SK-N-SH (cell line): ENCODE data around the gene WASL. TPM values are rescaled to one million over a fixed set of nuclear protein-coding genes. Genes with fewer than 3 reads are reported as not detected.

ENCODE experiments used
- CTCF ChIA-PET: fragments of 300-600, 350-600 bp; formaldehyde crosslinking; extraction: SDS; loops from one replicate; lab custom pipeline; 2021; lab: Yijun Ruan, JAX
- POLR2A ChIA-PET: fragments of 350-600 bp; sonication (Branson Sonifier 250); formaldehyde crosslinking; extraction: SDS; loops from one replicate; lab custom pipeline; 2020; ENCODE audit warnings: antibody characterized with exemption, inconsistent platforms; lab: Yijun Ruan, JAX
- DNase-seq: peaks from one replicate; pipeline ENCODE4 v3.0.0; 2012
- H2AFZ ChIP-seq: fragments of 200-600 bp; sonication (generic); 2 replicates; pipeline ENCODE4 v1.8.1; 2016; ENCODE audit warnings: antibody characterized with exemption, mild to moderate bottlenecking, low read depth
- H3F3A ChIP-seq: fragments of 200-600 bp; sonication (generic); replicated peaks from 2 replicates; pipeline ENCODE3; 2016; ENCODE audit warnings: antibody characterized with exemption, mild to moderate bottlenecking; ENCODE audit not compliant: insufficient read depth
- H3K27ac ChIP-seq, 2 experiments: fragments of 200-500 bp in 1 of 2; fragments of 200-600 bp in 1 of 2; sonication (Bioruptor generic) in 1 of 2; sonication (generic), shearing (Covaris generic) in 1 of 2; 2 replicates each; pipeline versions ENCODE4 v1.5.1 to v1.6.1; 2014 to 2016; ENCODE audit warnings: low read depth in 2 of 2, inconsistent platforms in 1 of 2, low read length in 1 of 2, mild to moderate bottlenecking in 1 of 2, mixed read lengths in 1 of 2
- H3K27me3 ChIP-seq: fragments of 200-600 bp; sonication (generic), shearing (Covaris generic); 2 replicates; pipeline ENCODE4 v1.6.1; 2016; ENCODE audit warnings: mixed run types; ENCODE audit not compliant: insufficient read depth
- H3K36me3 ChIP-seq, 2 experiments: fragments of 200-500 bp in 1 of 2; fragments of 200-600 bp in 1 of 2; sonication (Bioruptor generic) in 1 of 2; sonication (generic) in 1 of 2; replicated peaks in 1 of 2; 2 replicates each; pipeline versions ENCODE3 to v1.5.1; 2014 to 2016; ENCODE audit warnings: low read length in 1 of 2, mild to moderate bottlenecking in 1 of 2; ENCODE audit not compliant: insufficient read depth in 2 of 2, control insufficient read depth in 1 of 2
- H3K4me1 ChIP-seq, 2 experiments: fragments of 200-500 bp in 1 of 2; fragments of 200-600 bp in 1 of 2; sonication (Bioruptor generic) in 1 of 2; sonication (generic), shearing (Covaris generic) in 1 of 2; 2 replicates each; pipeline versions ENCODE4 v1.5.1 to v1.6.1; 2014 to 2016; ENCODE audit warnings: low read depth in 1 of 2, low read length in 1 of 2, mixed run types in 1 of 2; ENCODE audit not compliant: insufficient read depth in 2 of 2, control insufficient read depth in 1 of 2
- H3K4me2 ChIP-seq: fragments of 200-600 bp; sonication (generic), shearing (Covaris generic); 2 replicates; pipeline ENCODE4 v1.6.1; 2017; ENCODE audit warnings: mixed run types
- H3K4me3 ChIP-seq, 2 experiments: fragments of 200-500 bp in 1 of 2; fragments of 200-600 bp in 1 of 2; sonication (Bioruptor generic) in 1 of 2; sonication (generic), shearing (Covaris generic) in 1 of 2; 2 replicates each; pipeline versions ENCODE4 v1.5.1 to v1.8.1; 2014 to 2016; ENCODE audit warnings: low read depth in 2 of 2, inconsistent platforms in 1 of 2, low read length in 1 of 2, mild to moderate bottlenecking in 1 of 2, mixed read lengths in 1 of 2, moderate library complexity in 1 of 2
- H3K79me2 ChIP-seq: fragments of 200-600 bp; sonication (generic); 2 replicates; pipeline ENCODE4 v1.8.1; 2017; ENCODE audit warnings: mild to moderate bottlenecking; ENCODE audit not compliant: insufficient read depth
- H3K9ac ChIP-seq: fragments of 200-600 bp; sonication (generic); 2 replicates; pipeline ENCODE4 v1.6.1; 2017; ENCODE audit warnings: mixed run types
- H3K9me2 ChIP-seq: fragments of 200-600 bp; sonication (generic); 2 replicates; pipeline ENCODE4 v1.6.1; 2017; ENCODE audit warnings: mixed run types
- H3K9me3 ChIP-seq: fragments of 200-600 bp; sonication (generic); 2 replicates; pipeline ENCODE4 v1.6.1; 2017; ENCODE audit warnings: mixed run types, mild to moderate bottlenecking, moderate library complexity
- H4K20me1 ChIP-seq: fragments of 200-600 bp; sonication (generic); 2 replicates; pipeline ENCODE4 v1.6.1; 2017; ENCODE audit warnings: mild to moderate bottlenecking, mixed run types; ENCODE audit not compliant: insufficient read depth
- CHD2 ChIP-seq: fragments of 150-350 bp; IDR thresholded peaks from 2 replicates; pipeline ENCODE4 v1.6.1; 2018; ENCODE audit warnings: low read length; ENCODE audit not compliant: partially characterized antibody
- FOSL2 ChIP-seq: IDR thresholded peaks from 2 replicates; pipeline ENCODE4 v1.4.0; 2012; ENCODE audit warnings: low read depth, mild to moderate bottlenecking, moderate library complexity, borderline replicate concordance
- FOXM1 ChIP-seq: IDR thresholded peaks from 2 replicates; pipeline ENCODE4 v1.4.0; 2012; ENCODE audit warnings: low read depth, mild to moderate bottlenecking
- GATA2 ChIP-seq: sonication (generic); formaldehyde crosslinking; IDR thresholded peaks from 2 replicates; pipeline ENCODE4 v1.5.0; 2020; ENCODE audit warnings: mild to moderate bottlenecking, missing genetic modification reagents
- JUND ChIP-seq: IDR thresholded peaks from 2 replicates; pipeline ENCODE4 v1.4.0; 2012
- MXI1 ChIP-seq: IDR thresholded peaks from 2 replicates; pipeline ENCODE4 v1.6.1; 2012; ENCODE audit warnings: mild to moderate bottlenecking, low read depth, low read length, improper control_type of control experiment
- NFIC ChIP-seq: IDR thresholded peaks from 2 replicates; pipeline ENCODE4 v1.4.0; 2012; ENCODE audit warnings: borderline replicate concordance
- POLR2AphosphoS5 ChIP-seq: IDR thresholded peaks from 2 replicates; pipeline ENCODE4 v1.6.1; 2012; ENCODE audit warnings: low read depth, low read length
- SIN3A ChIP-seq: IDR thresholded peaks from 2 replicates; pipeline ENCODE4 v1.6.1; 2012; ENCODE audit warnings: low read depth, mild to moderate bottlenecking, low read length, moderate library complexity, borderline replicate concordance
- TAF1 ChIP-seq: IDR thresholded peaks from 2 replicates; pipeline ENCODE4 v1.6.1; 2012; ENCODE audit warnings: low read depth, mild to moderate bottlenecking, low read length, moderate library complexity, borderline replicate concordance
- TCF12 ChIP-seq: IDR thresholded peaks from 2 replicates; pipeline ENCODE4 v1.4.0; 2012
- YY1 ChIP-seq: IDR thresholded peaks from 2 replicates; pipeline ENCODE4 v1.4.0; 2012; ENCODE audit warnings: low read depth, mild to moderate bottlenecking
- WGBS: methylation state at CpG from one replicate; pipeline ENCODE4 v1.1.6; 2017; ENCODE audit warnings: low lambda C conversion rate; 5-methylcytosine and 5-hydroxymethylcytosine counted together
- polyA plus RNA-seq, 3 experiments: library from polyadenylated mRNA; depleted of rRNA; stranded (reverse); fragments of >200 nt; gene quantifications; 2 replicates each; pipeline ENCODE4 v1.2.3, GENCODE V29; 2012
- TF ChIP-seq, protein P1 (sequence below): IDR thresholded peaks from 2 replicates; pipeline ENCODE4; 2012
- TF ChIP-seq, protein P2 (sequence below): fragments of 150-350 bp; IDR thresholded peaks from 2 replicates; pipeline ENCODE4 v1.6.1; 2017; ENCODE audit warnings: antibody characterized with exemption, low read length, low read depth, borderline replicate concordance
- TF ChIP-seq, protein P3 (sequence below): fragments of 150-350 bp; IDR thresholded peaks from 2 replicates; pipeline ENCODE4 v1.6.1; 2016; ENCODE audit warnings: mild to moderate bottlenecking, low read depth, low read length
- TF ChIP-seq, protein P4 (sequence below): IDR thresholded peaks from 2 replicates; pipeline ENCODE4 v1.4.0; 2012; ENCODE audit warnings: low read depth, borderline replicate concordance

WASL gene
- polyA plus RNA-seq, 1 of the 3 experiments (the other 2 are of a cell fraction): 9.9 TPM

- TF ChIP-seq, protein P1, sequence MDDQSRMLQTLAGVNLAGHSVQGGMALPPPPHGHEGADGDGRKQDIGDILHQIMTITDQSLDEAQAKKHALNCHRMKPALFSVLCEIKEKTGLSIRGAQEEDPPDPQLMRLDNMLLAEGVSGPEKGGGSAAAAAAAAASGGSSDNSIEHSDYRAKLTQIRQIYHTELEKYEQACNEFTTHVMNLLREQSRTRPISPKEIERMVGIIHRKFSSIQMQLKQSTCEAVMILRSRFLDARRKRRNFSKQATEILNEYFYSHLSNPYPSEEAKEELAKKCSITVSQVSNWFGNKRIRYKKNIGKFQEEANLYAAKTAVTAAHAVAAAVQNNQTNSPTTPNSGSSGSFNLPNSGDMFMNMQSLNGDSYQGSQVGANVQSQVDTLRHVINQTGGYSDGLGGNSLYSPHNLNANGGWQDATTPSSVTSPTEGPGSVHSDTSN: no peak
- TF ChIP-seq CHD2 (no peak), FOXM1 (no peak), MXI1 (no peak), FOSL2 (no peak), POLR2AphosphoS5 (no peak), YY1 (no peak), TAF1 (no peak)
- TF ChIP-seq, protein P2, sequence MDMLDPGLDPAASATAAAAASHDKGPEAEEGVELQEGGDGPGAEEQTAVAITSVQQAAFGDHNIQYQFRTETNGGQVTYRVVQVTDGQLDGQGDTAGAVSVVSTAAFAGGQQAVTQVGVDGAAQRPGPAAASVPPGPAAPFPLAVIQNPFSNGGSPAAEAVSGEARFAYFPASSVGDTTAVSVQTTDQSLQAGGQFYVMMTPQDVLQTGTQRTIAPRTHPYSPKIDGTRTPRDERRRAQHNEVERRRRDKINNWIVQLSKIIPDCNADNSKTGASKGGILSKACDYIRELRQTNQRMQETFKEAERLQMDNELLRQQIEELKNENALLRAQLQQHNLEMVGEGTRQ: no peak
- Histone ChIP-seq H3K27ac (peak overlapping the region in 1 of 2 experiments; percentile 6; a peak in 1 of 4 replicates), H4K20me1 (peaks cover 65% of the 10 kb centered on the region), H3K9ac (peak overlapping the region; percentile 93; the same call in 1 of the 2 replicates), H3K4me3 (peak overlapping the region; percentile 94 to 100; a peak in 3 of 4 replicates), H3K4me1 (peaks cover 13 to 42% of the 10 kb centered on the region in 2 experiments; a peak in 3 of 4 replicates), H3K79me2 (peaks cover 84% of the 10 kb centered on the region), H3F3A (peaks cover 37% of the 10 kb centered on the region), H3K36me3 (peaks cover 3% of the 10 kb centered on the region in 2 experiments), H3K9me3 (no peaks in the 10 kb centered on the region), H3K27me3 (no peaks in the 10 kb centered on the region), H2AFZ (no peak overlapping the region), H3K9me2 (no peaks in the 10 kb centered on the region), H3K4me2 (peak overlapping the region; percentile 87)
- 56% methylated on average over 2 of the region's 2 CpGs for WGBS
- DNase-seq: no peak
- ChIA-PET POLR2A (no interaction called here), CTCF (interaction anchor here (0.8 to 1.8 kb wide), 9 partner anchors 9 to 165 kb away, joined by 3 to 6 read pairs (median 4); no protein-coding TSS in a partner anchor)
Measured at GRCh38 chr7:123746055-123746454, 2.7 kb downstream of the WASL start.

DNA sequence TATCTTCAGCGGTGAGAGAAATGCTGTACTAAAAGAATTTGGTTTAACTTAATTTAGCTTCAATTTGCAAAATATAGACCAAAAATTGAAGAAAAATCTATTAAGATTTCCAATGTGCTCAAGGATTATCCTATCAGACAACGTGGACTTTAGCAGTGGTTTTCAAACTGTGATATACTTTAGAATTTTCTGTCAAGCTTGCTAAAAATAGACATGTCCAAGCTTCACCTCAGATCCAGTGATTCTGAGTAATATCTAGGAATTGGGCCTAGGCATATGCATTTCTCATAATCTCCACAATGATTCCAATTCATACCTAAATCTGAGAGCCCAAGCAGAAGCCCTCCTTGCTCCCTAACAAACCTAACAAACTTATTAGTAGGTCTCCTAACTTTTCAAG is 3.4 kb downstream of the WASL start:
- no peak overlapping the region for H3K4me3 ChIP-seq
- no peak overlapping the region for H2AFZ ChIP-seq
- ChIA-PET CTCF (interaction anchor here (1.0 to 1.8 kb wide), 7 partner anchors 8 to 165 kb away, joined by 3 to 6 read pairs (median 4); no protein-coding TSS in a partner anchor), POLR2A (no interaction called here)
- peaks cover 84% of the 10 kb centered on the region for H3K79me2 ChIP-seq
- no peak overlapping the region for H3K9ac ChIP-seq
- 93% methylated on average over 2 of the region's 2 CpGs for WGBS
- no peaks in the 10 kb centered on the region for H3K9me2 ChIP-seq
- H3K36me3 ChIP-seq: peaks cover 3% of the 10 kb centered on the region in 2 experiments
- no peak for DNase-seq
- no peaks in the 10 kb centered on the region for H3K27me3 ChIP-seq
- H3F3A ChIP-seq: peaks cover 32% of the 10 kb centered on the region
- no peaks in the 10 kb centered on the region for H3K9me3 ChIP-seq
- TF ChIP-seq JUND: no peak
- TF ChIP-seq, protein P2: no peak
- no peak for TF ChIP-seq NFIC
- TF ChIP-seq, protein P3, sequence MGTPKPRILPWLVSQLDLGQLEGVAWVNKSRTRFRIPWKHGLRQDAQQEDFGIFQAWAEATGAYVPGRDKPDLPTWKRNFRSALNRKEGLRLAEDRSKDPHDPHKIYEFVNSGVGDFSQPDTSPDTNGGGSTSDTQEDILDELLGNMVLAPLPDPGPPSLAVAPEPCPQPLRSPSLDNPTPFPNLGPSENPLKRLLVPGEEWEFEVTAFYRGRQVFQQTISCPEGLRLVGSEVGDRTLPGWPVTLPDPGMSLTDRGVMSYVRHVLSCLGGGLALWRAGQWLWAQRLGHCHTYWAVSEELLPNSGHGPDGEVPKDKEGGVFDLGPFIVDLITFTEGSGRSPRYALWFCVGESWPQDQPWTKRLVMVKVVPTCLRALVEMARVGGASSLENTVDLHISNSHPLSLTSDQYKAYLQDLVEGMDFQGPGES: no peak
- TF ChIP-seq TCF12: no peak
- TF ChIP-seq TAF1: no peak
- no peak for TF ChIP-seq CHD2
- no peak for TF ChIP-seq GATA2 (CRISPR knock-in tag)
- no peak for TF ChIP-seq YY1
- TF ChIP-seq FOSL2: no peak
- no peak for TF ChIP-seq SIN3A
- TF ChIP-seq, protein P4, sequence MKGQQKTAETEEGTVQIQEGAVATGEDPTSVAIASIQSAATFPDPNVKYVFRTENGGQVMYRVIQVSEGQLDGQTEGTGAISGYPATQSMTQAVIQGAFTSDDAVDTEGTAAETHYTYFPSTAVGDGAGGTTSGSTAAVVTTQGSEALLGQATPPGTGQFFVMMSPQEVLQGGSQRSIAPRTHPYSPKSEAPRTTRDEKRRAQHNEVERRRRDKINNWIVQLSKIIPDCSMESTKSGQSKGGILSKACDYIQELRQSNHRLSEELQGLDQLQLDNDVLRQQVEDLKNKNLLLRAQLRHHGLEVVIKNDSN: no peak
- peaks cover 71% of the 10 kb centered on the region for H4K20me1 ChIP-seq
- H3K27ac ChIP-seq: no peak overlapping the region; a peak in 1 of 4 replicates
- peaks cover 11 to 37% of the 10 kb centered on the region in 2 experiments; a peak in 3 of 4 replicates for H3K4me1 ChIP-seq
- H3K4me2 ChIP-seq: peak overlapping the region; percentile 87
